Bronchial epithelial cell (primary cell): ENCODE measurements around the gene CD59. TPM values are rescaled to one million over a fixed set of nuclear protein-coding genes. Genes with fewer than 3 reads are reported as not detected.

Source experiments
- DNase-seq: peaks from one replicate; pipeline ENCODE4 v3.0.0-alpha.2; 2010; ENCODE audit warnings: low read depth
- FAIRE-seq: peaks from 2 replicates; lab custom pipeline; 2011; peaks lifted over from hg19 to GRCh38; lab: Jason Lieb, UNC
- H3K27me3 ChIP-seq: 2 replicates; pipeline ENCODE4 v1.5.1; 2011; ENCODE audit warnings: low read length; ENCODE audit not compliant: control insufficient read depth, insufficient read depth
- H3K36me3 ChIP-seq: 2 replicates; pipeline ENCODE4 v1.5.1; 2011; ENCODE audit warnings: low read length; ENCODE audit not compliant: control insufficient read depth, insufficient read depth
- H3K4me3 ChIP-seq: 2 replicates; pipeline ENCODE4 v1.5.1; 2011; ENCODE audit warnings: mild to moderate bottlenecking, low read depth, low read length, control low read depth
- total RNA-seq: library from RNA; depleted of rRNA; stranded (reverse); fragments of >200 nt; gene quantifications from 2 replicates; pipeline ENCODE4 v1.2.1, GENCODE V29; 2014
- TF ChIP-seq, protein P1 (sequence below): IDR thresholded peaks from 2 replicates; pipeline ENCODE4 v1.5.1; 2011; ENCODE audit warnings: mild to moderate bottlenecking, moderate library complexity, low read length, control low read depth, inconsistent platforms; ENCODE audit not compliant: insufficient read depth, severe bottlenecking

Gene CD59
- total RNA-seq, 1 donor from 2014 or later: 193 TPM

DNA sequence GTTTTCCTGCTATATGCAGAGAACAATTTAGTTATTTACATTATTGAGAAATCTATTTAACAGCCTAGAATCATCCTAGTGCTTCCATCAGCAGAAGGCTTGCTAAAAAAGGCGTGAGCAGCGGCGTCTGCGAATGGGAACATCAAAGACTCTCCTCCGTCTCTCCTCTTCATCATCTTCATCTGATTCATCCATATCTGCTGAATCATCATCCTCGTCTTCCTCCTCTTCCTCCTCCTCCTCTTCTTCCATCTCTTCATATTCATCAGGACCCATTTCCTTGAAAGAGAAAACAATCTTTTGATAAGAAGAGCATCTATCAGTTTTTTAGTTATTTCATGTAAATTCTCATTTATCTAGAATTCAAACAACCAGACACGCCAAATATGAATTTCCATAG, 5.6 kb upstream of the CD59 start:
- TF ChIP-seq, protein P1, sequence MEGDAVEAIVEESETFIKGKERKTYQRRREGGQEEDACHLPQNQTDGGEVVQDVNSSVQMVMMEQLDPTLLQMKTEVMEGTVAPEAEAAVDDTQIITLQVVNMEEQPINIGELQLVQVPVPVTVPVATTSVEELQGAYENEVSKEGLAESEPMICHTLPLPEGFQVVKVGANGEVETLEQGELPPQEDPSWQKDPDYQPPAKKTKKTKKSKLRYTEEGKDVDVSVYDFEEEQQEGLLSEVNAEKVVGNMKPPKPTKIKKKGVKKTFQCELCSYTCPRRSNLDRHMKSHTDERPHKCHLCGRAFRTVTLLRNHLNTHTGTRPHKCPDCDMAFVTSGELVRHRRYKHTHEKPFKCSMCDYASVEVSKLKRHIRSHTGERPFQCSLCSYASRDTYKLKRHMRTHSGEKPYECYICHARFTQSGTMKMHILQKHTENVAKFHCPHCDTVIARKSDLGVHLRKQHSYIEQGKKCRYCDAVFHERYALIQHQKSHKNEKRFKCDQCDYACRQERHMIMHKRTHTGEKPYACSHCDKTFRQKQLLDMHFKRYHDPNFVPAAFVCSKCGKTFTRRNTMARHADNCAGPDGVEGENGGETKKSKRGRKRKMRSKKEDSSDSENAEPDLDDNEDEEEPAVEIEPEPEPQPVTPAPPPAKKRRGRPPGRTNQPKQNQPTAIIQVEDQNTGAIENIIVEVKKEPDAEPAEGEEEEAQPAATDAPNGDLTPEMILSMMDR: no peak
- FAIRE-seq: no peak
- H3K4me3 ChIP-seq: no peak overlapping the region
- H3K27me3 ChIP-seq: no peaks in the 10 kb centered on the region
- H3K36me3 ChIP-seq: peaks cover 2% of the 10 kb centered on the region
- no peak for DNase-seq

DNA sequence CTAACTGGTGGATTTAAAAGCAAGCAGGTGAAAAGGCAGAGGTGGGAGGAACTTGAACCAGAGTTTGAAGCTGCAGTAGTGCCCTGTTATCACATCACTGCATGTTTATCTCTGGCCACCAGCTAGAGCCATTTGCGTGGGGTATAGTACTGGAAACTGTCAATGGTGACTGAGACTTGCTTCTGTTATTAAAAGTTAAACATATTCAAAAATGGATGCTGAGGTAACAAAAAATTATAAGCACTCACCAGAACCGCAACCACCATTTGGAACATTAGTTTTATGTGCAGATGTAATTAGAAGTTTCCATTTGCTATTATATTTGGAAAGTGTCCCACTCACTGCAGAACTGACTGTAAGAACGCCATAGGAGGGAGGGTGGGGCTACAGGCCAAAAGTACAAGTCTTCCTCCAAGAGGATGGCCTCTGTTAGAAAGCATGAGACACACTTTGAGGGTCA, 1.2 kb upstream of the CD59 start:
- DNase-seq: no peak
- H3K4me3 ChIP-seq: no peak overlapping the region
- peaks cover 3% of the 10 kb centered on the region for H3K36me3 ChIP-seq
- TF ChIP-seq, protein P1: no peak
- FAIRE-seq: no peak
- no peaks in the 10 kb centered on the region for H3K27me3 ChIP-seq

DNA sequence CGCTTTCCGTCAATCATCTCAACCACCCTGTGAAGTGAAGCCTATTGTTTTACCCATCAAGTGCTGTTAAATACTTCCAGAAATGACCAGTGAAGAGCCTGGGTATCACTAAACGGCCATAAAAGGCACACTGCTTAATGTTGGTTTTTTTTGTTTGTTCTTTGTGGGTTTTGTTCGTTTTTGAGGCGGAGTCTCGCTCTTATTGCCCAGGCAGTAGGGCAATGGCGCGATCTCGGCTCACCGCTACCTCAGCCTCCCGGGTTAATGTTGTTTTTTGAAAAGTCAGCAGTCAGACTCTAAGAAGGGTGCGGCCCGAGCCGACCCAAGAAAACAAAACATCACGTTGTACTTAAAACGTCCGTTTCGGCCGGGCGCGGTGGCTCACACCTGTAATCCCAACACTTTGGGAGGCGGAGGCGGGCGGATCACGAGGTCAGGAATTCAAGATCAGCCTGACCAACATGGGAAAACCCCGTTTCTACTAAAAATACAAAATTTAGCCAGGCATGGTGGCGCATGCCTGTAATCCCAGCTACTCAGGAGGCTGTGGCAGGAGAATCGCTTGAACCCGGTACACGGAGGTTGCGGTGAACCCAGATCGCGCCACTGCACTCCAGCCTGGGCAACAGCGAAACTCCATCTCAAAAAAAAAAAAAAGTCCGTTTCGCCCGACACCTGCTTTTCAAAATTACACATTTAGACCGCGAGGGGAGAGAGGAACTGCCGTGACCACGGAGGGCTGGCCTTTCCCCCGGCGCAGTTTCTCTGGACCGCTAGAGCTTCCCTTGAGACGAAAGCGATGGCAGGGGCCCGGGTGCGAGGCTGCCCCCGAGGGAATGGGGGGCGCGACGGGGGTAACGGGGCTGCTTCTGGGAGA, 714 bp downstream of the CD59 start:
- TF ChIP-seq, protein P1: no peak
- Histone ChIP-seq H3K27me3 (no peaks in the 10 kb centered on the region), H3K36me3 (peaks cover 3% of the 10 kb centered on the region), H3K4me3 (peak overlapping the region; percentile 81)
- FAIRE-seq: no peak
- DNase-seq: no peak

DNA sequence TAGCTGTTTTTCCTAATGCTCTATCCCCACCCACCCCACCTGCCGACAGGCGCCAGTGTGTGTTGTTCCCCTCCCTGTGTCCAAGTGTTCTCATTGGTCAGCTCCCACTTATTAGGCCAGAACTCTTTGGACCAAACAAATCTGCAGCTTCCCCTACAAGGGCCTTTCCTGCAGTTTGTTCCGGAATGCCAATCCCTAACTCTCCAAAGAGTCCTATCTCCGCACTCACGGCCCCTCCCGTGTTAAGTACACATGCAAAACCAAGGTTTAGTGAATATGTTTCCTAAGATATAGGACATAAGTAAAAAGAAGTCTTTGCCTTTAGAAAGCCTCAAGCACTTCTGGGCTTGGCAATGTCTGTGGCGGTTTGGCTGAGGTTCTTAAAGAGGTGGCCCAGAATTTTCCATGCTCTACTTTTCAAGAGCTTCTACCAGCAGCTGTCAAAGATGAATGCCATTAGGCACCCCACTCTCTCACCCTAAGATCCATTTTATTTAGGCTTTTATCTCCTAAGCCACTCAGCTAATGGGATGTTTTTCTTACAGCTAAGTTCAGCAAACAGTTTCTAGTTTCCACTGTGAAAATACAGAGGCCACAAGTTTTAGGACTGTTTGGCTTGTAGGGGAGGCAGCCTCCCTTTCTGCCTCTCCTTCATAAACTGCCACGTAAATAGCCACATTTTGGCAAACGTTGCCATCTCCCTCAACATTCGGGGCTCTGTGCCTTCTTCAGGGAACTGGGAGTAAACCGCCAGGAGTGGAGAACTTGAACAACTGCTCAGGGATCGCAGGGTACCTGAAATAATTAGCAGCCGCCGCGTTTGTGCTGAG, 1.6 kb downstream of the CD59 start:
- Histone ChIP-seq H3K4me3 (peak overlapping the region; percentile 81), H3K36me3 (peaks cover 3% of the 10 kb centered on the region), H3K27me3 (no peaks in the 10 kb centered on the region)
- FAIRE-seq: no peak
- TF ChIP-seq, protein P1: no peak
- peak; percentile 59 for DNase-seq

DNA sequence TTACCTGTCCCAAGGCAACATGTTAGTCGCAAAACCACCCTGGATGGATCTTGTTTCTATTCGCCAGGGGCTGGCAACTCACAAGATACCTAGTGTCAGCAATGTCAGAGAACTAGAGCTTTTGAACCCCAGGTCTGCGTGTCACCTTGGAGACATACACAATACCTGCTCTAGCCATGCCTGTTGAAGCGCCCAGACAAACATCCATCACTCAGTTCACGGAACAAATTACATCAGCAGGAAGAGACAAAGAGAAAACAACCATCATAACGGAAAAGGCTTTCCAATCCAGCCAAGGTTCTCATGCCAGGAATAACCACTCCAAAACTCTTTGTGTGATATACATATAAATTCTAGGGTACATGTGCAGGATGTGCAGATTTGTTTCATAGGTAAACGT, 2.2 kb downstream of the CD59 start:
- H3K4me3 ChIP-seq: peak overlapping the region; percentile 81
- no peak for FAIRE-seq
- TF ChIP-seq, protein P1: no peak
- no peak for DNase-seq
- no peaks in the 10 kb centered on the region for H3K27me3 ChIP-seq
- peaks cover 3% of the 10 kb centered on the region for H3K36me3 ChIP-seq
